Brain microvascular endothelial cell (primary cell): ENCODE results near the gene FAM174C.
"Not testable (repeated sequence)": the region's sequence is repeated elsewhere in the genome, so short reads cannot be mapped to it uniquely, and the experiment has no call there.

Experiments used
- DNase-seq: peaks from one replicate; pipeline ENCODE4 v3.0.0-alpha.2; 2020
- H3K27ac ChIP-seq: fragments of 250-450 bp; sonication (Bioruptor Pico); 2 replicates; pipeline ENCODE4 v1.5.1; 2020; ENCODE audit warnings: mild to moderate bottlenecking, moderate library complexity
- H3K27me3 ChIP-seq: fragments of 250-450 bp; sonication (Bioruptor Pico); replicated peaks from 2 replicates; pipeline ENCODE4 v1.5.1; 2020; ENCODE audit warnings: mild to moderate bottlenecking
- H3K36me3 ChIP-seq: fragments of 250-450 bp; sonication (Bioruptor Pico); replicated peaks from 2 replicates; pipeline ENCODE4 v1.5.1; 2020; ENCODE audit warnings: mild to moderate bottlenecking
- H3K4me3 ChIP-seq: 2 replicates; pipeline ENCODE4 v1.5.1; 2011; ENCODE audit warnings: low read depth, mild to moderate bottlenecking, control low read depth, low read length, moderate library complexity
- CTCF ChIP-seq: IDR thresholded peaks from 2 replicates; pipeline ENCODE4 v1.5.1; 2011; ENCODE audit warnings: low read depth, mild to moderate bottlenecking, moderate library complexity, low read length, control low read depth, inconsistent platforms; ENCODE audit errors: missing control alignments
- in situ Hi-C: cut with HindIII; loops from 2 replicates; pipeline ENCODE4 v1.10.0; 2017; ENCODE audit warnings: low sequenced_read_pairs, low pct_ligation_motif_present

The FAM174C gene

GRCh38 chr19:1298235-1298634, 22.9 kb downstream of the FAM174C start:
- DNase-seq, result no peak
- Histone ChIP-seq H3K4me3 (no peak overlapping the region), H3K36me3 (no peaks in the 10 kb centered on the region), H3K27me3 (peaks cover 12% of the 10 kb centered on the region), H3K27ac (no peak overlapping the region)
- in situ Hi-C loops, result no loop called here
- TF ChIP-seq CTCF, result no peak

GRCh38 chr19:1299801-1300200, 24.5 kb downstream of the FAM174C start:
- Histone ChIP-seq H3K27ac (no peak overlapping the region), H3K36me3 (no peaks in the 10 kb centered on the region), H3K4me3 (no peak overlapping the region), H3K27me3 (peaks cover 11% of the 10 kb centered on the region)
- TF ChIP-seq CTCF, result no peak
- in situ Hi-C loops, result no loop called here
- DNase-seq, result no peak

- no peaks in the 10 kb centered on the region for H3K36me3 ChIP-seq
- H3K27ac ChIP-seq, result no peak overlapping the region
- H3K4me3 ChIP-seq, result no peak overlapping the region
- peaks cover 10% of the 10 kb centered on the region for H3K27me3 ChIP-seq
- no peak for DNase-seq
- in situ Hi-C loops, result no loop called here
- no peak for TF ChIP-seq CTCF
Measured at GRCh38 chr19:1300744-1301490, 25.6 kb downstream of the FAM174C start.

- in situ Hi-C loops, result no loop called here
- no peak for DNase-seq
- no peak for TF ChIP-seq CTCF
- no peak overlapping the region for H3K27ac ChIP-seq
- no peaks in the 10 kb centered on the region for H3K36me3 ChIP-seq
- peaks cover 10% of the 10 kb centered on the region for H3K27me3 ChIP-seq
- no peak overlapping the region for H3K4me3 ChIP-seq
Measured at GRCh38 chr19:1302533-1303239, 27.4 kb downstream of the FAM174C start.

GRCh38 chr19:1304197-1304924, 29.0 kb downstream of the FAM174C start:
- no peak overlapping the region for H3K27ac ChIP-seq
- H3K4me3 ChIP-seq, result no peak overlapping the region
- in situ Hi-C loops, result no loop called here
- TF ChIP-seq CTCF, result no peak
- DNase-seq, result no peak
- peaks cover 10% of the 10 kb centered on the region for H3K27me3 ChIP-seq
- H3K36me3 ChIP-seq, result no peaks in the 10 kb centered on the region

- H3K36me3 ChIP-seq, in situ Hi-C loops, H3K4me3 ChIP-seq, DNase-seq, H3K27ac ChIP-seq, H3K27me3 ChIP-seq: not testable (repeated sequence)
Measured at GRCh38 chr19:1305354-1305753, 30.0 kb downstream of the FAM174C start.
